Ramos (cell line): ENCODE measurements around the gene CYP39A1.
"Not testable (repeated sequence)": the region's sequence is repeated elsewhere in the genome, so short reads cannot be mapped to it uniquely, and the experiment has no call there.

Experiments
- in situ Hi-C: fragments of 300-500 bp; cut with MboI; formaldehyde crosslinking; loops from one replicate; pipeline ENCODE4 v1.14.3; 2022; ENCODE audit warnings: low sequenced_read_pairs; ENCODE audit not compliant: unreplicated experiment

Gene CYP39A1

GRCh38 chr6:46651006-46651405 is 1.6 kb downstream of the CYP39A1 start:
- in situ Hi-C loops, result no loop called here

GRCh38 chr6:46648869-46649492 is 3.6 kb downstream of the CYP39A1 start:
- in situ Hi-C loops, result no loop called here

- in situ Hi-C loops, result not testable (repeated sequence)
Measured at GRCh38 chr6:46648108-46648507, 4.5 kb downstream of the CYP39A1 start.

GRCh38 chr6:46645265-46645664 is 7.4 kb downstream of the CYP39A1 start:
- in situ Hi-C loops, result no loop called here

- in situ Hi-C loops, result no loop called here
Measured at GRCh38 chr6:46642928-46643751, 9.5 kb downstream of the CYP39A1 start.

- in situ Hi-C loops, result no loop called here
Measured at GRCh38 chr6:46638650-46639049, 14.0 kb downstream of the CYP39A1 start.

- in situ Hi-C loops, result no loop called here
Measured at GRCh38 chr6:46637933-46638332, 14.7 kb downstream of the CYP39A1 start.

- in situ Hi-C loops, result no loop called here
Measured at GRCh38 chr6:46637145-46637544, 15.5 kb downstream of the CYP39A1 start.

GRCh38 chr6:46635462-46635861 is 17.2 kb downstream of the CYP39A1 start:
- in situ Hi-C loops, result no loop called here

- in situ Hi-C loops, result no loop called here
Measured at GRCh38 chr6:46632053-46632452, 20.6 kb downstream of the CYP39A1 start.

- in situ Hi-C loops, result no loop called here
Measured at GRCh38 chr6:46629691-46630090, 22.9 kb downstream of the CYP39A1 start.

GRCh38 chr6:46628976-46629375 is 23.6 kb downstream of the CYP39A1 start:
- in situ Hi-C loops, result no loop called here

GRCh38 chr6:46628498-46628897 is 24.1 kb downstream of the CYP39A1 start:
- in situ Hi-C loops, result no loop called here

- in situ Hi-C loops, result no loop called here
Measured at GRCh38 chr6:46626976-46627375, 25.6 kb downstream of the CYP39A1 start.

- in situ Hi-C loops, result no loop called here
Measured at GRCh38 chr6:46626228-46626909, 26.2 kb downstream of the CYP39A1 start.

GRCh38 chr6:46618726-46619125 is 33.9 kb downstream of the CYP39A1 start:
- in situ Hi-C loops, result no loop called here

- in situ Hi-C loops, result no loop called here
Measured at GRCh38 chr6:46612645-46613044, 40.0 kb downstream of the CYP39A1 start.

GRCh38 chr6:46610862-46611553 is 41.6 kb downstream of the CYP39A1 start:
- in situ Hi-C loops, result no loop called here

- in situ Hi-C loops, result no loop called here
Measured at GRCh38 chr6:46606338-46606737, 46.3 kb downstream of the CYP39A1 start.

GRCh38 chr6:46605091-46605797 is 47.4 kb downstream of the CYP39A1 start:
- in situ Hi-C loops, result no loop called here
